GM18520 (cell line): Measurements from ENCODE around the gene KDM8.
A peak's percentile ranks its signal among the peaks of the same experiment; 100 is the strongest.

Experiments
- ATAC-seq: cut with Tn5 transposase; IDR thresholded peaks from one replicate; pipeline ENCODE4 v1.9.1; 2021; ENCODE audit not compliant: unreplicated experiment

KDM8 gene

GRCh38 chr16:27265982-27266381 lies 62.7 kb downstream of the KDM8 start:
- ATAC-seq: no peak

- no peak for ATAC-seq
Observed at GRCh38 chr16:27267037-27267677, 63.8 kb downstream of the KDM8 start.

GRCh38 chr16:27268376-27269299 lies 65.3 kb downstream of the KDM8 start, which contains the start of gene NSMCE1:
Gene NSMCE1 (minus strand): TSS chr16:27268772. CDS start chr16:27257570, 11,202 bp downstream.
- peak; percentile 94 for ATAC-seq

GRCh38 chr16:27269300-27270150 lies 66.2 kb downstream of the KDM8 start:
- ATAC-seq: no peak

GRCh38 chr16:27270349-27270748 lies 67.0 kb downstream of the KDM8 start:
- no peak for ATAC-seq
